ENCODE results near the gene CHRNB1. TPM values are rescaled to one million over a fixed set of nuclear protein-coding genes. Genes with fewer than 3 reads are reported as not detected.

CHRNB1 gene
- total and polyA plus RNA-seq, 10 of the 15 experiments (the other 5 are each of a cell fraction or from before 2014, with no cell fraction given) = 5.8 to 14.8 (median 11.3) TPM

- ChIA-PET POLR2A (interaction anchor here (0.5 to 8.2 kb wide), 10 partner anchors 9 to 757 kb away, joined by 3 to 63 read pairs (median 6); partner anchors contain the start of genes POLR2A, SENP3, SLC35G6 and TMEM256), RAD21 (ENCODE audit: unreplicated experiment) (interaction anchor here (0.7 to 2.5 kb wide), 8 partner anchors 15 to 121 kb away, joined by 3 to 12 read pairs (median 4); partner anchors contain the start of genes POLR2A, SENP3 and TMEM95), CTCF (interaction anchor here (0.7 to 2.8 kb wide), 5 partner anchors 37 to 248 kb away, joined by 3 to 16 read pairs (median 3); partner anchors contain the start of genes SENP3 and TP53), SMC1A (ENCODE audit: uncharacterized antibody, unreplicated experiment) (interaction anchor here (0.9 to 1.2 kb wide), 4 partner anchors 13 to 119 kb away, joined by 3 to 5 read pairs (median 3); partner anchors contain the start of gene TNFSF13)
- H3K4me3 ChIP-seq = peak within 1 kb of the TSS; percentile 97
- peaks cover 6% of the 10 kb centered on the region for H3K79me2 ChIP-seq (ENCODE audit: control insufficient read depth, insufficient read depth, low read length)
- WGBS (ENCODE audit: insufficient coverage, insufficient replicate concordance, low lambda C conversion rate, missing lambda C conversion rate) = 9% methylated on average over 46 of the region's 50 CpGs
- in situ Hi-C loops (cut with MboI) = no loop called here
- H3K27me3 ChIP-seq (replicated peaks in 1 of 2; ENCODE audit: control insufficient read depth in 2 of 2, insufficient read depth in 2 of 2, low read length in 1 of 2) = peaks cover 0 to 4% of the 10 kb centered on the region in 2 experiments; a peak in 2 of 4 replicates
- H2AFZ ChIP-seq (ENCODE audit: control insufficient read depth, low read depth, low read length) = peak within 1 kb of the TSS; percentile 82
- peak within 1 kb of the TSS; percentile 46 for H3K27ac ChIP-seq (ENCODE audit: control insufficient read depth, insufficient read depth)
- H3K9ac ChIP-seq (ENCODE audit: control insufficient read depth, insufficient read depth, low read length) = peak within 1 kb of the TSS; percentile 77
- intact Hi-C loops (cut with micrococcal nuclease; ENCODE audit: unreplicated experiment) = loop anchor here (5.0 to 10.0 kb wide), 4 partner anchors 37 to 395 kb away; partner anchors contain the start of genes KCTD11, SENP3, SLC16A11 and TMEM256
- DNase-seq (ENCODE audit: low read depth, low spot score) (no peak), FAIRE-seq (no peak), ATAC-seq (no peak)
- no peaks in the 10 kb centered on the region for H4K20me1 ChIP-seq (ENCODE audit: control insufficient read depth, insufficient read depth)
- H3K36me3 ChIP-seq (ENCODE audit: control insufficient read depth in 2 of 2, insufficient read depth in 2 of 2, low read length in 1 of 2) = no peaks in the 10 kb centered on the region
- H3K9me3 ChIP-seq (replicated peaks; ENCODE audit: control insufficient read depth, insufficient read depth, low read length) = no peaks in the 10 kb centered on the region
- H3K4me1 ChIP-seq (ENCODE audit: control insufficient read depth, insufficient read depth, low read length) = peaks cover 29% of the 10 kb centered on the region
- H3K4me2 ChIP-seq (ENCODE audit: control insufficient read depth, insufficient read depth) = peak within 1 kb of the TSS; percentile 91
- BruUV-seq (replicated peaks) = no TSS peak
- TF ChIP-seq DPF2 (IDR thresholded peaks at IDR 0.05) (no peak; the same call in 1 of the 2 replicates), SMAD5 (IDR thresholded peaks at IDR 0.05; ENCODE audit: low read depth) (no peak), FOS (IDR thresholded peaks at IDR 0.05; ENCODE audit: borderline replicate concordance, extremely low read depth, insufficient read length) (no peak), POLR2AphosphoS5 (IDR thresholded peaks at IDR 0.05; ENCODE audit: low read length) (no peak), TBL1XR1 (IDR thresholded peaks at IDR 0.05; ENCODE audit: low read depth, low read length) (no peak), GATAD2B (conservative IDR thresholded peaks at IDR 0.05; ENCODE audit: low read depth) (0 out of 2 replicates have a peak, but pooled peaks have one; percentile 43), RBBP5 (conservative IDR thresholded peaks at IDR 0.05) (no peak), SPI1 (IDR thresholded peaks at IDR 0.05; ENCODE audit: borderline replicate concordance, insufficient read depth, low read depth, low read length) (no peak), E2F8 (IDR thresholded peaks at IDR 0.05; ENCODE audit: low read depth, partially characterized antibody) (no peak), NFYB (IDR thresholded peaks at IDR 0.05; ENCODE audit: insufficient read depth, low read depth, low read length) (no peak), NFIC (IDR thresholded peaks at IDR 0.05; ENCODE audit: low read depth, low read length) (no peak), ATF3 (IDR thresholded peaks at IDR 0.05; ENCODE audit: borderline replicate concordance, extremely low read depth, low read depth, low read length) (no peak), NFYA (IDR thresholded peaks at IDR 0.05; ENCODE audit: borderline replicate concordance, low read depth, low read length) (no peak), REST (IDR thresholded peaks at IDR 0.05; ENCODE audit: low read depth, low read length) (peak; percentile 35; the same call in 1 of the 2 replicates)
These were observed 5.3 kb upstream of the CHRNB1 start, which contains the start of gene FGF11 for GRCh38 chr17:7439462-7440112. Gene FGF11 (plus strand): TSS chr17:7439512. CDS start chr17:7439621, 109 bp downstream.

All from GM12878 (cell line).